GM18868 (cell line): ENCODE results near the gene BET1L.
"Not testable (repeated sequence)": the region's sequence is repeated elsewhere in the genome, so short reads cannot be mapped to it uniquely, and the experiment has no call there.

ENCODE experiments used
- ATAC-seq: cut with Tn5 transposase; IDR thresholded peaks from one replicate; pipeline ENCODE4 v1.9.1; 2021; ENCODE audit warnings: mild to moderate bottlenecking, moderate library complexity; ENCODE audit not compliant: unreplicated experiment

BET1L gene

GRCh38 chr11:230431-230830, 23.2 kb upstream of the BET1L start:
- no peak for ATAC-seq

- no peak for ATAC-seq
These were observed 20.7 kb upstream of the BET1L start for GRCh38 chr11:227824-228379.

- no peak for ATAC-seq
These were observed 18.7 kb upstream of the BET1L start for GRCh38 chr11:225734-226453.

GRCh38 chr11:224424-224823, 17.2 kb upstream of the BET1L start:
- ATAC-seq = no peak

- ATAC-seq = no peak
These were observed 16.7 kb upstream of the BET1L start for GRCh38 chr11:223884-224283.

- no peak for ATAC-seq
These were observed 16.0 kb upstream of the BET1L start for GRCh38 chr11:223026-223789.

- no peak for ATAC-seq
These were observed 15.0 kb upstream of the BET1L start for GRCh38 chr11:221998-222789.

GRCh38 chr11:221539-221938, 14.3 kb upstream of the BET1L start:
- no peak for ATAC-seq

GRCh38 chr11:220641-221215, 13.5 kb upstream of the BET1L start:
- ATAC-seq = not testable (repeated sequence)

- ATAC-seq = no peak
These were observed 11.8 kb upstream of the BET1L start for GRCh38 chr11:218815-219593.

GRCh38 chr11:217704-218103, 10.5 kb upstream of the BET1L start:
- ATAC-seq = no peak

- ATAC-seq = no peak
These were observed 9.1 kb upstream of the BET1L start for GRCh38 chr11:216081-216974.

GRCh38 chr11:215581-216037, 8.4 kb upstream of the BET1L start:
- no peak for ATAC-seq

GRCh38 chr11:214083-214482, 6.9 kb upstream of the BET1L start:
- no peak for ATAC-seq

- no peak for ATAC-seq
These were observed 5.9 kb upstream of the BET1L start for GRCh38 chr11:213111-213510.

- no peak for ATAC-seq
These were observed 5.2 kb upstream of the BET1L start for GRCh38 chr11:212150-213100.

GRCh38 chr11:211741-212140, 4.5 kb upstream of the BET1L start:
- ATAC-seq = no peak

- no peak for ATAC-seq
These were observed 4.1 kb upstream of the BET1L start for GRCh38 chr11:211295-211694.
